Fibroblast of upper back skin (primary cell): ENCODE data around the gene PMPCA.

Experiments
- DNase-seq: peaks from one replicate; pipeline ENCODE4 v3.0.0-alpha.2; 2013

PMPCA gene, protein sequence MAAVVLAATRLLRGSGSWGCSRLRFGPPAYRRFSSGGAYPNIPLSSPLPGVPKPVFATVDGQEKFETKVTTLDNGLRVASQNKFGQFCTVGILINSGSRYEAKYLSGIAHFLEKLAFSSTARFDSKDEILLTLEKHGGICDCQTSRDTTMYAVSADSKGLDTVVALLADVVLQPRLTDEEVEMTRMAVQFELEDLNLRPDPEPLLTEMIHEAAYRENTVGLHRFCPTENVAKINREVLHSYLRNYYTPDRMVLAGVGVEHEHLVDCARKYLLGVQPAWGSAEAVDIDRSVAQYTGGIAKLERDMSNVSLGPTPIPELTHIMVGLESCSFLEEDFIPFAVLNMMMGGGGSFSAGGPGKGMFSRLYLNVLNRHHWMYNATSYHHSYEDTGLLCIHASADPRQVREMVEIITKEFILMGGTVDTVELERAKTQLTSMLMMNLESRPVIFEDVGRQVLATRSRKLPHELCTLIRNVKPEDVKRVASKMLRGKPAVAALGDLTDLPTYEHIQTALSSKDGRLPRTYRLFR

DNA sequence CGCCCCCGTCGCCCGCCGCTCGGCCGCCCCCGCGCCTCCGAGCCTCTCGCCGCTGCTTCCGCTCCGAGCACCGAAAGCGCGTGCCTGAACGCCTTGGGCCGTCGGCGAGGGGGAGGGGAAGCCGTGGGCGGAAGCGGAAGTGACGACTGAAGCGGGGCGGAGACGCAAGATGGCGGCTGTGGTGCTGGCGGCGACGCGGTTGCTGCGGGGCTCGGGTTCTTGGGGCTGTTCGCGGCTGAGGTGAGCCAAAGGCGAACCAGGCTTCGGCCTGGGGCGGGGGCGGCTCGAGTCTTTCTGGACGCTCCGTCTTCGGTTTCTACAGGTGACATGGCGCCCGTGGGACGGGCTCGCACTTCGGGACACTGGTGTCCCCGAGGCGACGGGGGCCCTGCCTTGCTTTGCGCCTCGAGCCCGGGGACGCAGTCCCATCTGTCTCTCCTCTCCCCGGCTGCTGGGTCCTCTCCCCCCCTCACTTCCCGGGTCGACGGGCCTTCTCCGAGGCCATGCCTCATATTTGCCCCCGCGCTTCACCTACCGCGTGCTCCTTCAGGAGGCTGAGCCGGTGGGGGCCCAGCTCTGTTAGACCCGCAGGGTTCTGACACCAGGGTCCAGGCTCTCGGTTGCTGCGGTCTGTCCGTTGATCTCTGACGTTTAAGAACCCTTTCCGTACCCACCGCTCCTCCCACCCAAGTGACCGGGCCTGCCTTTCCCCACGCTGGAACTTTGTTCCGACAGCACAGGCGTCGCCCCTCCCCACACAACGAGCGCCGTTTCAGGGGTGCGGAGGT is at the start of gene PMPCA, which contains the start of gene ENTR1:
TSS of gene PMPCA (plus strand) at position 159 of the 788 bp plus-strand sequence. CDS start at position 170, 11 bp downstream.
TSS of gene ENTR1 (minus strand) at position 115 of the 788 bp plus-strand sequence. CDS start 217 bp downstream, outside the sequence.
- DNase-seq = peak; percentile 86

DNA sequence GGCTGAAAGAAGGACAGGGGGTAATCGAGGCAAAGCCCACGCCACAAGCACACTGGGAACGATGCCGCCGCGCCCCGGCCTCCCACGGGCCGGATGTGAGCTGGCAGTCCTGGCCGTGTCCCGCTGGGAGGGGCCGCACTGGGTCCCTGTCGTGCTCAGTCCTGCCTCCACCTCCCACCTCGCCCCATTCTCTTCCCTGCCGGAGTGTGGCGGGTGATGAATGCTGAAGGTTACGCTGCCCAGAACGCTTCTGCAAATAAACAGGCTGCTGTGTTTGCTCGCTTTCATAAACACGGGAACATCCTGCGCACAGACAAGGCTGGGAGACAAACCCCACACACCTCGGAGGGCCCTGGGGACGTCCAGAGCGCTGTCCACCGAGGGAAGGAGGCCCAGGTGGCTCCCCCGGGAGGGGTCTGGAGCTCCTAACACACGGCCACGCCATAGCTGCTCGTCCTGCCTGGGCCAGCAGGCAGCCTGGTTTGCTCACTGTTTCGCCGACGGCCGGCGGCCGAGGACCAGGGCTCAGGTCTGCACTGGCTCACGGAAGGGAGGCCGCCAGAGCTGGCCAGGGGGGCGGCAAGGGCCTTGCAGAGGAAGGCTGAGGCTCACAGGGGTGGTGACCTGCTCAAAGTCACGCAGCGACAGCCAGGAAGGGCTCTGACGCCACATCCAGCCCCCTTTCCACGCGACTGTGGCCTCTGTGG is 49.3 kb upstream of the PMPCA start:
- no peak for DNase-seq

DNA sequence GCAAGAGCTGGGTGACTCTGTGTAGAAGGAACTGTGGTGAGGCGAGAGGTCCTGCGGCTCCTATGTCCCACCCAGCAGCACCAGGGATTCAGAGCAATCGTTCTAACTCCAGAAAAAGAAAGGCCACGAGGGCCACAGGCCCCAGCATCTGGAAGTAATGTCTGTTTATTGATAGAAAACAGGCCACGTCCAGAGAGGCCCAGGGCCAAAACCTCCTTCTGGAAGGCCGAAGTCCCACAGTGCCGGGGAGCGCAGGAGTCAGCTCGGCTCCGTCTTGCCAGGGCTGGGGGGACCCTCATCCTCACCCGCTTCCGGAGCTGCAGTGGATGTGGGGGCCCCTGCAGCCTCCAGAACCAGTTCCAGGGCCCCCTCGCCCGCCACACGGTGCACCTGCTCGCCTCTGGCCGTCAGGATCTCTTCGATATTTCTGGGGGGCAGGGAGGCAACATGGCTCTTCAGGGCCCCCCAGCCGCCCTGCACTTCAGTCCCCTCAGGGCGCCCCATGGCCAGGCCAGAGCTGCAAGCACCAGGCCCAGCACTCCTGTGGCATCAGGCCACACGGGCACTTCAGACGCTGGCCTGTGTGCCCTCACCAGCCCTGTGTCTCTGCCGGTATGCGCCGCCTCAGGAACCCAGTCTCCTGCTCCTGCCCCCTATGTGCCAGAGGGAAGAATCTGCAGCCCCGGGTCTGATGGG is 48.6 kb upstream of the PMPCA start:
- no peak for DNase-seq

DNA sequence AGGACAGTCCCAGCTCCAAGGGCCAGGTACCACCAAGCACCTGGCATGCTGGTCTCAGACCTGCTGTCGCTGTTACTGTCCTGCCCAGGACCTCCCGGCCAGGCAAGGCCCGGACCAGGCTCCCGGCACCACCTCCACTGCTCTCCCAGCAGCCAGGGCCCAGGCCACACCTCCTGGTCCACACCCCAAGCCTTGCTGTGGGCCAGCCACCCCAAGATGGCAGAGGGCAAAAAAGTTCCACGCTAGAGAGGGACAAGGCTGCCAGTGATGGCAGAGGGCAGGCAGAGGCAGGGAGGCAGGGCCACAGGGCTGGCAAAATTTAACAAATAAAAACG is 48.0 kb upstream of the PMPCA start:
- DNase-seq = no peak

DNA sequence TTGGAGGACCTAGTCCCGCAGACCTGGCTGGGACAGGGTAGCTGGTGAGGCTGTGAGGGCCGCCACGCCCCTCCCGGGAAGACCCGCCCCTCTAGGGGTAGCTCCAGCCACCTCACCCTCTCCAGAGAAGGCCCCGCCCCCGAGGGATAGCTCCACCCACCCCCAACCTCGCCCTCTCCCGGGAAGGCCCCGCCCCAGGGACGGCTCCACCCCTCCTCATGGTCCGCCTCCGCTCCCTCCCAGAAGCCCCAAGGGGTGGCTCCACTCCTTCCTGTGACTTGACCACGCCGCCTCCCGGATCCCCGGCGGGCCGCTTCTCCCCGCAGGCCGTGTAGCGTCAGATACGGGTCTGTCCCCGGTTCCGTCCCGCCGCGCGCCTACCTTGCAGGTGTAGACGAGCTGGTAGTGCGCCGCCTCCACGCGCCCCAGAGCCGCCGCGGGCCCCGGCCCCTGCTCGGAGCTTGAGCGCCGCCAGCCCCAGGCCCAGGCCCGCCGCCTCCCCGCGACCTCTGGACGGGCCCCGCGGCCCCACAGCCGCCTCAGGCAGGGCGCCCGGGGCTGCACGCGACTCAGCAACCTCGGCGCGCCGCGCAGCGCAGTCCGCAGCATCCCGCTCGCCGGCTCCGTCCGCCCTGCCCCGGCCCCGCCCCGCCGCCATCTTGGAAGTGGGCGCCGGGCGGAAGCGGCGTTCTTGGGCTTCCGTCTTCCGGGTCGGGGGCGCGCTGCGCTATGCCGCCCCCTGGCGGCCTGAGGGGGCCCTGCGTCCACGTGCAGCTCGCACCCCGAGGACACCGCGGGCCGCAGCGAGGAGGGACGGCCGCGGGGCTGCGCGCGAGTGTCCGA is 47.1 kb upstream of the PMPCA start, which contains the start of gene DNLZ:
TSS of gene DNLZ (minus strand) at position 639 of the 843 bp plus-strand sequence. CDS start at position 609, 30 bp downstream.
- DNase-seq = peak; percentile 95

DNA sequence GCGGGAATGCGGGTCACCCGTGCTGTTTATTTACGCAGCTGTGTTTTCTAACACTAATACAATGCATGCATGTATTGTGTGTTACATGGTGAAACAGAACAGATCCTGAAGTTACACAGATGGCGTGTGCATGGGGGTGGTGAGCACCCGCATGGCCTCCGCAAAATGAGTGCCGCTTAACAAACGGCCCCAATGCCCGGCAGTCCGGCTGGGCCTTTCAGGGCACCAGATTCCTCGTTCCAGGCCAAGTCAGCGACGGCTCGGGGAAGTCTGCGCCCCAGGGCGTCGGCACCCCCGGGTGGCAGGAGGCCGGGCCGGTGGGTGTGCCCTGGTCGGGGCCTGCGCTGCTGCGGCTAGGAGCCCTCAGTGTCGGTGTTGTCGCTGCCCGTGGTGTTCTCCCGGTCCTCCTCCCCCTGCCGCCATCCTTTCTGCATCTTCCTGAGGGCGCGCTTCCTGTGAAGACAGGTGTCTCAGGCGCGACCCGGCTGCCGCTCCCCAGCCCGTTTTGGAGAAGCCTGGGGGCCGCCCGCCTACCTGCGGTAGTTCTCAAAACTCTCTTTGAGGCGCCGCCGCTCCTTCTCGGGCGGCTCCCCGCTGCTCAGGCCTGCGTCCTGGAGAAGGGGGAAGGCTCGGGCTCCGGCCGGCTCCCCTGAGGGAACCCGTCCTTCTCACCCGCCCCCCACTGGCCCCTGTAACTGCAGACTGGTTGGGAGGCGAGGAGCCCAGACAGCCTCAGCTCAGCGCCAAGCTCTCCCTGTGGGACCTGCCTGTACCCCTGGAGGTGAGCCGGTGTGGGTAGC is 46.3 kb upstream of the PMPCA start:
- DNase-seq = no peak

DNA sequence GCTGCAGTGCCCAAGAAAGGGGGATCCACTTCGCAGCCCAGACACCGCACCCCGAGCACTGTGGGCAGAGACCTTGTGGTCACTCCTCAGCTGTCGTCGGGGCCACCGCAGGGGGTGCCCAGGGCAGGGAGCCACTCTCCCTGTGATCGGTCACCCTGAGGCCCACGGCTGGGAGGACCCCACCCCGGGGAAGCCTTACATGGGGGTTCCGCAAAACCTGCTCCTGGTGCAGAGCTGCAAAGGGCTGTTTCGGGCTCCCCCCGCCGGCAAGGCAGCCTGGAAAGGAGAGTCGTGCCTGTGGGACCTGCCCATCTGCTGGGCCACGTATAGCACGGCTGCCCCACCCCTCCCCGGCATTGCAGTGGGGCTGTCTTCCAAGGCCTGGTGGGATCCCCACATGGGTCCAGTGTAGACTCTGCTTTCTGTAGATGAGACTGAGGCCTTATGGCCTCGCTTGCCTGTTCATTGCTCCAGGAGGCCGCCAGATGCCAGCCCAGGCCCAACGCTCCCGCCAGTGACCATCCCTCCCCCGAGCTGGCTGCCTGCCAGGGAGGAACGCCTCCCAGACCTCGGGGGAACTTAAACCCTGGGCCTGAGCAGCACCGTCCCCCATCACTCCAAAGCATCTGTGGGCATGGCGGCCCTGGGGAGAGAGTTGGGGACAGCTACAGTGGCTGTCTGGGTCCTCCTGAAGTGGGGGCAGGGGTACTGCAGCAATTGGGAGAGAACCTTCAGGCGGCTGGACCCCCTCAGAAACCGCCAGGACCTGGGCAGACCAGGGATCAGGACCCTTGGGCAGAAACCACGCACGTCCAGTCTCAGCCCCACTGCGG is 45.3 kb upstream of the PMPCA start:
- DNase-seq = no peak

DNA sequence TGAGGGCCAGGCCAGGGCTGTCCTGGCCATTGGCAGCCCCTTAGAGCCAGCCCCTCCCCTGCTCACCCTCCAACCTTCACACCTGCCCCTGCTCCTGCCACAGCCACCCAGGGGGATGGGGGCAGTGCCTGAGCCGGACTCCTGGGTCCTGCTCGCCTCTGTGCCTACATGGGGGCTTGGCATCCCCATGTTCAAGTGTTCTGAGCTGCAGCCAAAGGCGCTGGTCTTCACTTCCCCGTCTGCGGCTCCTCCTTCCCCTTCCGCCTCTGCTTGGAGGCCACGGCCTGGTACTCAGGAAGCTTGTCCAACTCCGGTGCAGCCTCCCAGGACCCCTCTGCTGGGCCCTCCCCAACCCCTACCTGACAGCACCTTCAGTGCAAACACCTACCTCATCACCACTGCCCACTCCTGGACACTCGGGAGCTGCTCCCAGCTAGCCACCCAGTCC is 44.7 kb upstream of the PMPCA start:
- DNase-seq = no peak

DNA sequence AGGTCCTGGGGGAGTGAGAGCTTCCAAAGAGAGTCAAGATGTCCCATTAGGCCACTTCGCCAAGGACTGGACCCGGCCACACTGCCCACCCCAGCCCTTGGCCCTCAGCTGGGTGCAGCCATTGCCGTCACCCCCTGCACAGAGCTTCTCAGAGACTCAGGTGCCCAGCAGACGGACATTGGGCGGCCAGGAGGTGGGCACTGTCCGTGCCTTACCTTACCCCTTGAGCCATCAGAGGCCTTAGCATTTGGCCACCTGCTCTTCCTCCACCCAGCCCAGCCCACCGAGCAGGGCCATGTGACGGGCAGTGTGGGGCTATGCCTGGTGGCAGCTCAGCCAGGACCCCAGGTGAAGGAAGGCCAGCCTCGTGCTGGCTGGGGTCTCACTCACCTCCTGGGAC is 43.6 kb upstream of the PMPCA start:
- no peak for DNase-seq

DNA sequence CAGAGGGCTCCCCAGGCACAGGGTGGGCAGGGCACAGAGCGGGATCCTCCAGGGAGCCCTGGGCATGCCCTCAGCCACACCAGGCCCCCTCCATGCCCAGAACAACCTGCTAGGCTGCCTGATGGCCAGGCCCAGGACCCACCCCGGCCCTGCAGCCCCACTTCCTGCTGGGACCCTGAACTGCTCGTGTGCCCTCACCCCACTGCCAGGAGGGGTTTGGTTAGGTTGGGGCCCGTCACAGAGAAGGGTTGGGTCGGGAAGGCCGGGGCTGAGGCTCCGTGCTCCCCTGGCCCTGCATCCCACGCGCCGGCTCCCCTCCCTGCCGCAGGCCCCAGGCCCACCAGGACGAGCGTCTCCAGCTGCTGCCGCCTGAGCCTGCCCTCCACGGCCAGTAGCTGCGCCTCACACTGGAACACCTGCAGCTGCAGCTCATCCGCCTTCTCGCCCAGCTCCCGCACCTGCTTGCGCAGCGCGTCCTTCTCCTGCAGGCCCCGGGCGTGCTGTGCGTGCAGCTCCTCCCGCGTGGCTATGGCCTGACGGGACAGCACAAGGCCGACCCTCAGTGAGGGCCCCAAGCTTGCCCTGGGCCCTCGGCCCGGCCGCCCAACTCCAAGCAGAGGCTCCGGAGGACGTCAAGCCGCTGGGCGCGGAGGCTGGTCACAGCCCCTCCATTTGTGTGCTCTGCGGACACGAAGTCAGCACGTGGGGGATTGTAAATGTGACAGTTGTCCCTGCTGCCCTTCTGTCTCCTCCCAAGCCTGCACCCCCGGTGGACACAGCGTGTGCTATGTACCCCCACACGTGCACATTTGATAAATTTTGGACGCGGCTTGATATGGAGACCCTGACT is 42.9 kb upstream of the PMPCA start:
- no peak for DNase-seq

DNA sequence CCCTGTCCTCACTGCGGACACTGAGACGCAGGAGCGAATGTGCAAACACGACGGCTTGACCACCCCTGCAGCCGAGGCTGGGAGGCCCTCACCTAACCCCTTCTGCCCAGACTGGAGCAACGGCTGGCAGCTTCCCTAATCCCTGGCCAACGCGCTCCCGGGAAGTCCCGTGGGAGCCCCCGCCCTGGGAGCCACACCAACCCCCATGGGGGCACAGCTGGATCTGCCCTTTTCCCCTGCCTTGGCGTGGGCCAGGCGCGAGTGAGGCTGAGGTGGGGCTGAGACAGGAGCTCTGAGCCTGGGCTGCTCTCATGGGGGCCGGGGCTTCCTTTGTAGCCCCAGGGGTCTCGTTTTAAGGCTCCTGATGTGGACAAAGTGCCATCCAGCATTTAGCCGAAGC is 42.3 kb upstream of the PMPCA start:
- DNase-seq = no peak

DNA sequence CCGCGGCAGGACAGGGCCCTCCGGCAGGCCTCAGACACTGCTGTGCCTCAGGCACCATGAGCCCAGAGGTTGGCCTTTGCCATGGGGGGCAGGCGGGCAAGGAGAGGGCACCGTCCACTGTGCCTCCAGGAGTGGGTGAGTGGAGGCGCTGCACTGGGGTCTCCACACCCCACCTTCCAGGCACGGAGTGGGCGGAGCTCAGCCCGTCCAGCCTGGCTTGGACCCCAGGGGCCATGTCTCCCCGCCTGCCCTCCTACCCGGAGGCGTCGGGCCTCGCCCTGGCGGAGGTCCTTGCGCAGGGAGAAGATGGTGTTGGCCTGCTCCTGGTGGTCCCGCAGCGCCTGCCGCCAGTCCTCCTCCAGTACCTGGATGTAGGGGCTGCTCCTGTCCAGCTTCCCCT is 40.4 kb upstream of the PMPCA start:
- DNase-seq = no peak

DNA sequence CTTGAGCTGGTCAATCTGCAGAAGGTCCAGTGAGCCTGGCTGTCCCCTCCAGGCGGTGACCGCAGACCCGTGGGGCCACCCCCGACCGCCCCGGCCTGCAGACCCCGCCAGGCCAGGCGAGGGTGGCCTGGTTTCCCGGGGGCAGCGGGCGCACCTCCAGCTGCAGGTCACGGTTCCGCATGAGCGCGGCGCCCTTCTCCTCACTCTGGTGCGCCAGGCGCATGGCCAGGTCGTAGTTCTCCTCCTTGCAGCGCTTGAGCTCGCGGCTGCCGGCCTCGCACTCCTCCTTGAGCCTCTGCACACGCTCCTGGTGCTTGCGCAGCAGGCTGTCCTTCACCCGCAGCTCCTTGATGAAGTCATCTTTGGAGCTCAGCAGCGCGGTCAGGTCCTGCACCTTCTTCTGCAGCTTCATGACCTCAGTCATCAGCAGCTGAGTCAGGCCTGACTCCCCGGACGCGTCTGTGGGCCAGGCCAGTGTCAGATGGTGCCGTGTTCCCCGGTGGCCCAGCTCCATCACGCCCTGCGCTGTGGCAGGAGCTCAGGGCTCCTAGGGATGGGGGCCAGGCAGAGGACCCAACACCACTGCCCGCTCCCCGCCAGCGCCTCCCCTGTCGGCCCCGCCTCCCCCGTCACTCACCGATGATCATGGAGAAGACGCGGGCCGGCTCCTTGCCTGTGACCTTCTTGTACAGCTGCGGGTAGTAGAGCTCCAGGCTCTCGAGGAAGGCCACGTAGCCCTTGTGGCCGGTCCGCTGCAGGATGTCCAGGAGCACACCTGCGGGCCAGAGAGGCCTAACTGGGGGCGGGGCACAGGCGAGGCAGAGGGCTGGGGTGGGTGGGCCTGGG is 39.5 kb upstream of the PMPCA start:
- DNase-seq = no peak

DNA sequence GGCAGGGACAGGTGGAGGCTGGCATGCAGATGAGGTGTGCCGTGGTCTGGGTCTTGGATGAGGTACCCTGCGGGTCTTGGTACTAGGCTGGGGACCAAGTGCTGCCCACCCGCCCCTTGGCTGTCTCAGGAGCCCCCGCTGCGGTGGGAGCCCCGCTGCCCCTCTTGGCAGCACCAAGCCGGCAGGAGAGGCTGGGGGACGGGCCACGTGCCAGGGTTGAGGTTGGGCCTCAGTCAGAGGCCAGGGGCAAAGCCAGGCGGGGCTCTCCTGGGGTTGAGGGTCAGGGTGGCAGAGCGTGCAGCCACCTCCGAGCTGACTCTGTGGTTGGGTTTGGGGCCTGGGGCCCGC is 39.0 kb upstream of the PMPCA start:
- DNase-seq = no peak

DNA sequence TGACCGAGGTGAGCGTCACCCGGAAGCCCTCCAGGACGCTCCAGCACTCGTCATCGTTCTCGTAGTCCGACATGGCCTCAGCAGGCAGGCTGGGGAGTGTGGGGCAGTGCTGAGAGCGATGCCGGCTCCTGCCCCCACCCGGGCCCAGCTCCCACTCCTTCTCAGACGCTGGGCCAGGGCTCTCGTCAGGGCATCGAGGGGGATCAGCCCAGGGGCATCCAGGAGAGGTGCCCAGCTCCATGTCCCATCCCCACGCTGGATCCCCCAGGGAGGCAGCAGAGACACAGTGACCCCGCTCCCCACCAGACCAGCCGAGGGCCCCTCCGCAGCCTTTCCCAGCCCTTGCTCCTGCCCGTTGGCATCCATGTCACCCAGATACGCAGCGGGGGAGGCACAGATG is 38.5 kb upstream of the PMPCA start:
- DNase-seq = no peak

DNA sequence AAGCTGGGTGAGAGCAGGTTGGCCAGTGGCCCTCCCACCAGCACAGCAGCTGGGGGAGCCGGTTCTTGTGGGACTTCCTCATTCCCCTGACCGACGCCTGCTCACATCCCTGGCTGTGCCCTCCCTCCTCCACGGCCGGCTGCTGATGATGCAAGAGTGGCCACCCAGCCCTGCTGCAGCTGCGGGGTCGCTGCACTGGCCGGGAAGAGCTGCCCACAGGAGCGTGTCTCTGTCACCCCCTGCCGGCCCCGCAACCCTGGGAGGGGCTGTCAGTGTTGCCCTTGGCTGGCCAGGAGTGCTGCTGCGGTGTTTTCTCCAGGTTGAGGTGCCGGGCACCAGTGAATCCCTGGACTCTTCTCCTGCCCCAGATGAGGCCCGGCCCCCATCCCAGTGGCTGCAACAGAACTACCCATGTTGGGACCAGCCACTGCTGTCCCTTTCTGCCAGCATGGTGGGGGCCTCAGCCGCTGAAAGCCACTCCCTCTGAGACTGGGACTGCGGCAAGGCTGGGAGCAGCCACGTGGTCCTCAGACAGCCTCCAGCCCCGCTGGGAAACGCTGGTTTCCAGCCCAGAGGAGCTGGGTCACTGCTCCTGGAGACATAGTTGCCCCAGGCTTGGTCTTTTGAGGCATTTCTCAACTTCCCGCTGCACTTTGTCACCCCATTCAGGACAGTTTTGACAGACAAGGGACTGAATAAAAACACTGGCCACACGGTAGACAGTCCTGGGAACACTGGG is 37.7 kb upstream of the PMPCA start:
- DNase-seq = peak; percentile 75
